C4-2B (cell line): ENCODE results near the gene MRPL55.

Experiments used
- H3K27ac ChIP-seq: fragments of 450-650 bp; 2 replicates; pipeline ENCODE4 v1.5.1; 2017
- ZFX ChIP-seq: fragments of 450-650 bp; IDR thresholded peaks from 2 replicates; pipeline ENCODE4 v1.6.1; 2017
- TF ChIP-seq, protein P1 (sequence below): fragments of 450-650 bp; conservative IDR thresholded peaks from 2 replicates; pipeline ENCODE4 v1.5.1; 2017; ENCODE audit warnings: mild to moderate bottlenecking

Gene MRPL55

DNA sequence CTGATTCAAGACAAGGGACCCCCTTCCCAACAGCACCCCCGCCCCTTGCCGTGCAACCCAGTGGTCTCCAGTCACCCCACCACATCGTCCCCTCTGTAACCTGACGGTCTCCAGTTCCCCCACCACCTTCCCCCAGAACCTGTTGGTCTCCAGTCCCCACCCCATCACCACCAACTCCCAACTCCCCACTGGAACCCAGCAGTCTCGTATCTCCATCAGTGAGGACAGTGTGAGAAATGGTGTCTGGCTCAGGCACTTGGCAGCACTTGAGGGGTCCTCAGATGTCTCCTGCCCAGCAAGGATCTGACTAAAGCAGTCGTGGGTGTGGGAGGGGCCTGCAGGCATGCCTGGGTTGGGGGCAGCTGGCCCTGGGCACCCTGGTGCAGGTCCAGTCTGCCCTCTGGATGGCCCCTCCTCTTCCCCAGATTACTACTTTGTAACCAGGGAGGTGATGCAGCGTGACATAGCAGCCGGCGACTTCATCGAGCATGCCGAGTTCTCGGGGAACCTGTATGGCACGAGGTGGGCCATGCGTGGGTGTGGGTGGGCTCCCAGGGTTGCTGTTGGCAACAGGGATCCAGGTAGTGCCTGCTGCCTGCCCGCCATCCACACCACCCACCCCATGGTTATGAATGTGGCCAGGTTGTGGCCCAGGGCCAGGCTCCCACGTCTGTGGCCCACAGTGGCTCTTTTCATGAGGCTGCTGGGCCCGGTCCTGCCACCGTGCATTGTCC lies 37.5 kb upstream of the MRPL55 start:
- H3K27ac ChIP-seq: no peak overlapping the region
- no peak for TF ChIP-seq ZFX
- TF ChIP-seq, protein P1, sequence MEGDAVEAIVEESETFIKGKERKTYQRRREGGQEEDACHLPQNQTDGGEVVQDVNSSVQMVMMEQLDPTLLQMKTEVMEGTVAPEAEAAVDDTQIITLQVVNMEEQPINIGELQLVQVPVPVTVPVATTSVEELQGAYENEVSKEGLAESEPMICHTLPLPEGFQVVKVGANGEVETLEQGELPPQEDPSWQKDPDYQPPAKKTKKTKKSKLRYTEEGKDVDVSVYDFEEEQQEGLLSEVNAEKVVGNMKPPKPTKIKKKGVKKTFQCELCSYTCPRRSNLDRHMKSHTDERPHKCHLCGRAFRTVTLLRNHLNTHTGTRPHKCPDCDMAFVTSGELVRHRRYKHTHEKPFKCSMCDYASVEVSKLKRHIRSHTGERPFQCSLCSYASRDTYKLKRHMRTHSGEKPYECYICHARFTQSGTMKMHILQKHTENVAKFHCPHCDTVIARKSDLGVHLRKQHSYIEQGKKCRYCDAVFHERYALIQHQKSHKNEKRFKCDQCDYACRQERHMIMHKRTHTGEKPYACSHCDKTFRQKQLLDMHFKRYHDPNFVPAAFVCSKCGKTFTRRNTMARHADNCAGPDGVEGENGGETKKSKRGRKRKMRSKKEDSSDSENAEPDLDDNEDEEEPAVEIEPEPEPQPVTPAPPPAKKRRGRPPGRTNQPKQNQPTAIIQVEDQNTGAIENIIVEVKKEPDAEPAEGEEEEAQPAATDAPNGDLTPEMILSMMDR: no peak

DNA sequence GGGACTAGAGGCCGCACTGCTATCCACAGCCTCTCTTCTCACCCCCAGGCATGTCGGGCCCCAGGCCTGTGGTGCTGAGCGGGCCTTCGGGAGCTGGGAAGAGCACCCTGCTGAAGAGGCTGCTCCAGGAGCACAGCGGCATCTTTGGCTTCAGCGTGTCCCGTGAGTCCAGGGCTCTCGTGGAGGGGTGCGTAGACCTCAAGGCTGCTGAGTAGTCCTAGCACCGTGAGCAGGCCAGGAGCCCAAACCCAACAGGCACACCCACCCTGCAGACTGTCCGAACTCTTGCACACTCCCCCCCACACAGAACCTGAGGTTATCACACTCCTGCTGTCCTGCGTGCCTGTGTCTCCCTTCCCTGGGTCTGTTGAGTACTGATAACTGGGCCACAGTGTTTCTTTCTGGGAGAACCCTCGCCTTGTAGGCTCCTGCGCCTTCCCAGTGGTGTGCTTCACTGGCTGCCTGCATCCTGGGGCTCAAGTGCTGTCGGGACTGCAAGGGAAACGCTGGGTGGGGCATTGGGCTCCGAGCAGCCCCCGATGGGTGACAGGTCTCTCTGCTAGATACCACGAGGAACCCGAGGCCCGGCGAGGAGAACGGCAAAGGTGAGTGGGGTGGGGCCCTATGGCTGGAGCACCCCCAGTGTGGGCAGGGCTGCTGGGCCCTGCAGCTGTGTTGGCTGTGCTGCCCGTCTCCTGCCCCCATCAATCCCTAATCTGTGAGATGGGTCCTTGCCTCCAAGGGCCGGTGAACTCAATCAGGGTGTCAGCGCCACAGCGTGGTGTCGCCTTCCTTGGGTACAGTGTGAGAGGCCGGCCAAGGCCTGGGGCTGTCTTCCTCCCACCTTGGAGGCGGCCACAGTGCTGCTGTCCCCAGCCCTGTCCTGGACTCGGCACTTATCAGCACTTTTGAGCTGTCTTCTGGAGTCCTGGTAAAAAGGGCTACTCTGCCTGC lies 36.6 kb upstream of the MRPL55 start:
- TF ChIP-seq, protein P1: no peak
- TF ChIP-seq ZFX: no peak
- H3K27ac ChIP-seq: no peak overlapping the region

DNA sequence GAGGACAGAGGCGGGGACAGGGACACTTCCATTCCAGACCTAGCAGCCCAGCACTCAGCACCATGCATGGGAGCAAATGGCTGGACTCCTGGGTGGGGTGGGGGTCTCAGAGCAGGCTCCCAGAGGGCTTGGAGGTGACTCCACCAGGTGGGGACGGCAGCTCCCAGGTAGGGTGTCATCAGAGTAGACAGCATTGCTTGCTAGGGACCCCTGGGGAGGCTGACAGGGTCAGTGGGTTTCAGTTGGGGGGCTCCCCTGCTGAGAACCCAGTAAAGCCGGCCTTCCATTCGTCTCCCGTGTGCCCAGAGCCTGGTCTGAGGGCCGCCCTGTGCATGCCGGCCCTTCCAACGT lies 35.9 kb upstream of the MRPL55 start:
- TF ChIP-seq ZFX: no peak
- no peak overlapping the region for H3K27ac ChIP-seq

DNA sequence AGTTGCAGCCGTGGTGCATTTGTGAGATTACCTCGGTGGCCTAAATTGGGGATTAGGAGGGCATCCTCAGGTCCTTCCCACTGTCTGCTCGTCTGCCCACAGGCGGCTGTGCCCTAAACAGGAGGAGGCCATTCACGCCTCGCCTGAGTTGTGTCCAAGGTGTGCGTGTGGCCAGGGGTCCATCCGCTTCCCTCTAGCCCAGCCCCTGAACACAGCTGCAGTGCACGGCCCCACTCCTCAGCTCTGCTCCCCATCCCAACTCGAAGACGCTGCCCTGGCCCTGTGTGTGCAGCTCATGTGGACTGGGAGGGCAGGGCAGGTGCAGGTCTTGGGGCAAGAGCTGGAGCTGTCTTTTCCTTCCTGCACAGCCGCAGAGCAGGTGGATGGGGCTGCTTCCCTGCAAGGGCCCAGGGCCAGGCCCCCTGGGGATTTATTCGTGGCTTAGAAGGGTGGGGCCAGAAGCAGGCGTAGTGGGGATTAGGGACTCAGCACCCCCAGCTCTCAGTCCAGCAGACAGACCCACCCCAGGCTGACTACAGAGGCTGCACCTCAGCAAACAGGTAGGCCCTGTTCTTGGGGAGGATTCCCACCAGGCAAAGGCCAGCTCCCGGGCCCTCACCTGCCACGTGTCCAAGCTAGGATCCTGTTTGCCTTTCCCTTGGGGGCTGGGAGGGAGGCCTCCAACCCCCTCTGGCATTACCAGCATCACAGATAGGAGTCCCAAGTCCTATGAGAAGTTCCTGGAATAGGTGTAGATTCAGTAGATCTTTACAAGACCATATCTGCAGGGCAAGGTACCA lies 35.3 kb upstream of the MRPL55 start:
- TF ChIP-seq, protein P1: no peak
- no peak for TF ChIP-seq ZFX
- H3K27ac ChIP-seq: no peak overlapping the region

DNA sequence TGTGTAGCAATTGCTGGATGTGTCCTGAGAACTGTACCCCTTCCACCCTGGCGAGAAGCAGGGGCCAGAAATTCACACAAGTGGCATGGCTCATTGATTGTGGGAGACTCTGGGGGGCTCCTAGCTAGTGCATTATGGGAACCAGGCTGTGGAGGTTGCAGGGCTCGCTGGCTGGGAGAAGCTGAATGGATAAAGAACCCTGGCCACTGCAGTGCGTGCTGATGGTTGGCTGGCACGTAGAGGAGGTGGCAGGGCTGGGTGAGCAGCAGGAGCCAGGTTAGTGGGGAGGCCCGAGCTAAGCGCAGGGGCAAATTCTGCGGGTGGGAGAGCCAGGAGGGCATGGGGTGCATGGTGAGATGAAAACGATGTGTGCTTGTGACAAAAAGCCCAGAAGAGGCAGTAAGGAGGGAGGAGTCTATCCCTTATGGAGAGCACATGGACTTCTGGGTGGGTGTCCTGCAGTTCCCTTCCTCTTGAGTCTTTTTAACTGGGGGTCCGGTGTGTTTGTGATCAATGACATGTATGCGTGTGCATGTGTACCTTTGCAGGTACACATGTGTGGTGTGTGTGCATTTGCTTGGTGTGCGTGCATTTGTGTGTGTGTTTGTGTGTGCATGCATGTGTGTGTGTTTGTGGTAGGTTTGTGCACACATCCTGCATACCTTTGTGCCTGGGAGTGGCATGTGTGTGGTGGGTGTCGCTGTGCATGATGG lies 34.5 kb upstream of the MRPL55 start:
- H3K27ac ChIP-seq: no peak overlapping the region
- no peak for TF ChIP-seq ZFX
- TF ChIP-seq, protein P1: no peak

DNA sequence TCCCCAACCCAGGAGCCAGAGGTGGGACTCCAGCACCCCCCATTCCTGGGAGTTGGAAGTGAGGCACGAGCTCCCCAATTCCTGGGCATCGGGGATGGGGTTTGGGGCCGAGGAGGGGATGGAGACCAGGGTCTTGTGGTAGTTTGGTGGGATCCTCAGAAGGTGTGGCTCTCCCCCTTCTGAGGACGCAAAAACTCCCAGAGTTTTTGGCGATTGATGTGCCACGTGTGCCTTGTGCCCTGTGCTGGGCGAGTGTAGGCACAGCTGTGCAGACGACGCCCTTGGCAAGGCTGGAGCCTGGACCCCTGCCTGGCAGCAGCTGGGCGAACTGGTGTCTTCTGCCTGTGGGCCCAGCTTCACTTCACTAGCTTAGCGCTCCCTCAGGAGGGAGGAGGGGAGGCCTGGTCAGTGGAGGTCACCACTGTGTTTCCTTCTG lies 33.6 kb upstream of the MRPL55 start:
- TF ChIP-seq, protein P1: no peak
- no peak for TF ChIP-seq ZFX
- H3K27ac ChIP-seq: peak overlapping the region; percentile 92

DNA sequence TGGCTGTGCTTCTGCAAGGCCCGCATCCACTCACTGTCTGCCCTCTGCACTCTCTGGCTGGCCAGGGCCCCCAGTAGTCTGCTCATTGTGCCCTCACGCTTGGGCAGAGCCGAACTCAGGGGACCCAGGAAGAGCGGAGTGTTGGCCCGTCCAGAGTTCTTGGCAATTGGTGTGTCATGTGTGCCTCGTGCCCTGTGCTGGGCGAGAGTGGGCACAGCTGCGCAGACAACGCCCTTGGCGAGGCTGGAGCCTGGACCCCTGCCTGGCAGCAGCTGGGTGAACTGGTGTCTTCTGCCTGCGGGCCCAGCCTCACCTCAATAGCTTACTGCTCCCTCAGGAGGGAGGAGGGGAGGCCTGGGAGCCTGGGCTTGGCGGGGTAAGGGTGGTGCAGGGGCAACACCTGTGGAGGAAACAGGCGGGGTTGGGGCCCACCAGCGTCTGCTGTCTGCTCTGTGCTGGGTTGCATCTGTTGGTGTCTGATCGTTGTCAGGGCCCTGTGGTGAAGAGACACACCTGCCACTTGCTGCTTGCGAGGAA lies 33.1 kb upstream of the MRPL55 start:
- no peak for TF ChIP-seq ZFX
- TF ChIP-seq, protein P1: no peak
- H3K27ac ChIP-seq: peak overlapping the region; percentile 92
